Testis (tissue), 2 donors: ENCODE measurements around the gene CDK5RAP2.

Experiments used
- CTCF ChIP-seq, 3 experiments: fragments of 450-650 bp in 2 of 3; fragments of 200-600 bp in 1 of 3; sonication (generic) in 1 of 3; IDR thresholded peaks; one replicate each; pipeline ENCODE4 v1.5.1; 2016 to 2019; ENCODE audit warnings: antibody characterized with exemption in 3 of 3, mild to moderate bottlenecking in 2 of 3, moderate library complexity in 1 of 3
- POLR2A ChIP-seq: fragments of 450-650 bp; IDR thresholded peaks from one replicate; pipeline ENCODE4 v1.6.1; 2017; ENCODE audit warnings: antibody characterized with exemption, mild to moderate bottlenecking, moderate library complexity

- TF ChIP-seq CTCF (IDR thresholded peaks at IDR 0.05) (no peak), POLR2A (no peak)
Measured at GRCh38 chr9:120383999-120384924, 195.7 kb downstream of the CDK5RAP2 start.
